Measurements from ENCODE around the gene SLC39A5. TPM values are rescaled to one million over a fixed set of nuclear protein-coding genes. Genes with fewer than 3 reads are reported as not detected.

SLC39A5 gene
- total and polyA plus RNA-seq, 2 of the 13 experiments (the other 11 are each of a cell fraction or from before 2014, with no cell fraction given): 59.7 to 101 TPM

- POLR2A ChIA-PET: interaction anchor here (0.8 to 3.6 kb wide), 13 partner anchors 9 to 172 kb away, joined by 3 to 48 read pairs (median 5); partner anchors contain the start of genes COQ10A, ESYT1, MYL6 and RNF41
- H3K79me2 ChIP-seq (ENCODE audit: insufficient read depth, low read length): peaks cover 19% of the 10 kb centered on the region
- peak overlapping the region; percentile 82 for H3K4me2 ChIP-seq (ENCODE audit: low read depth, low read length)
- H3K9me3 ChIP-seq (ENCODE audit: low read length): no peaks in the 10 kb centered on the region
- ATAC-seq: peak; percentile 15
- H4K20me1 ChIP-seq (ENCODE audit: insufficient read depth, low read length): no peaks in the 10 kb centered on the region
- WGBS (ENCODE audit: low lambda C conversion rate): 12% methylated on average over 5 of the region's 10 CpGs
- in situ Hi-C loops (cut with HindIII; ENCODE audit: extremely low pct_ligation_motif_present, low pct_unique_long_range_greater_than_20kb): loop anchor here (5.0 kb wide), 1 partner anchor 61 kb away; the partner anchor contains the start of gene ESYT1
- H3K9ac ChIP-seq (ENCODE audit: insufficient read depth, low read depth, low read length): peak overlapping the region; percentile 59
- peak overlapping the region; percentile 69 for H3K27ac ChIP-seq (ENCODE audit: extremely low read length, insufficient read depth, low read length)
- no peak for DNase-seq (ENCODE audit: low spot score)
- FAIRE-seq: peak; percentile 28
- CTCF ChIA-PET (ENCODE audit: low intra/inter-chr PET ratio, low total read pairs): interaction anchor here (1.0 to 2.7 kb wide), 4 partner anchors 61 to 449 kb away, joined by 3 to 49 read pairs (median 14); partner anchors contain the start of genes ERBB3, ESYT1 and ZC3H10
- BruUV-seq (replicated peaks): TSS peak; percentile 47
- H3K27me3 ChIP-seq (ENCODE audit: control insufficient read depth in 1 of 2, insufficient read depth in 2 of 2, low read length in 2 of 2): no peaks in the 10 kb centered on the region; a peak in 1 of 5 replicates
- no peak overlapping the region for H2AFZ ChIP-seq (ENCODE audit: low read length)
- intact Hi-C loops (cut with micrococcal nuclease; ENCODE audit: unreplicated experiment): loop anchor here (2.0 kb wide), 1 partner anchor 61 kb away; no protein-coding TSS in a partner anchor
- H3K4me1 ChIP-seq (ENCODE audit: insufficient read depth, low read length): peaks cover 31% of the 10 kb centered on the region
- H3K4me3 ChIP-seq (replicated peaks in 1 of 3; ENCODE audit: insufficient read depth in 1 of 3, low read depth in 2 of 3, low read length in 3 of 3): peak overlapping the region; percentile 76 to 94 (median 89)
- H3K36me3 ChIP-seq (replicated peaks in 1 of 2; ENCODE audit: control insufficient read depth in 1 of 2, insufficient read depth in 2 of 2, low read length in 2 of 2): peaks cover 6 to 25% of the 10 kb centered on the region in 2 experiments
- TF ChIP-seq KDM1A (CRISPR knock-in tag; IDR thresholded peaks at IDR 0.05) (no peak), MLLT10 (CRISPR knock-in tag; IDR thresholded peaks at IDR 0.05) (no peak), YEATS2 (CRISPR knock-in tag; IDR thresholded peaks at IDR 0.05; ENCODE audit: borderline replicate concordance) (0 out of 2 replicates have a peak, but pooled peaks have one; percentile 16), MIER2 (CRISPR knock-in tag; IDR thresholded peaks at IDR 0.05) (no peak), ZNF761 (CRISPR knock-in tag; conservative IDR thresholded peaks at IDR 0.05) (no peak), ZFX (CRISPR knock-in tag; IDR thresholded peaks at IDR 0.05; ENCODE audit: low read depth) (0 out of 2 replicates have a peak, but pooled peaks have one; percentile 0), NR2C2 (CRISPR knock-in tag; IDR thresholded peaks at IDR 0.05; ENCODE audit: borderline replicate concordance) (0 out of 2 replicates have a peak, but pooled peaks have one; percentile 18), SNAPC2 (CRISPR knock-in tag; IDR thresholded peaks at IDR 0.05) (0 out of 2 replicates have a peak, but pooled peaks have one; percentile 17), AGO1 (IDR thresholded peaks at IDR 0.05; ENCODE audit: low read depth, low read length, poor library complexity, severe bottlenecking) (no peak), HNF4G (IDR thresholded peaks at IDR 0.05; ENCODE audit: borderline replicate concordance, low read depth, low read length) (no peak), HNF4G (CRISPR knock-in tag; IDR thresholded peaks at IDR 0.05; ENCODE audit: borderline replicate concordance, low read depth) (no peak), EHMT2 (IDR thresholded peaks at IDR 0.05; ENCODE audit: borderline replicate concordance, low read depth, low read length) (no peak), ZNF780A (CRISPR knock-in tag; IDR thresholded peaks at IDR 0.05) (no peak), ELF3 (CRISPR knock-in tag; IDR thresholded peaks at IDR 0.05) (no peak), FLYWCH1 (CRISPR knock-in tag; IDR thresholded peaks at IDR 0.05) (no peak), ZNF652 (CRISPR knock-in tag; IDR thresholded peaks at IDR 0.05; ENCODE audit: borderline replicate concordance, low read depth) (no peak), E2F5 (CRISPR knock-in tag; conservative IDR thresholded peaks at IDR 0.05) (no peak), ZNF605 (CRISPR knock-in tag; IDR thresholded peaks at IDR 0.05) (0 out of 2 replicates have a peak, but pooled peaks have one; percentile 28), HES4 (CRISPR knock-in tag; IDR thresholded peaks at IDR 0.05; ENCODE audit: borderline replicate concordance) (no peak), HOXA3 (CRISPR knock-in tag; IDR thresholded peaks at IDR 0.05) (no peak; the same call in 1 of the 2 replicates), ZNF850 (CRISPR knock-in tag; conservative IDR thresholded peaks at IDR 0.05) (no peak), GABPA (IDR thresholded peaks at IDR 0.05; ENCODE audit: low read depth, low read length) (no peak), GABPA (CRISPR knock-in tag; IDR thresholded peaks at IDR 0.05; ENCODE audit: low read depth) (0 out of 2 replicates have a peak, but pooled peaks have one; percentile 13), SNAPC5 (CRISPR knock-in tag; IDR thresholded peaks at IDR 0.05; ENCODE audit: borderline replicate concordance) (no peak), HNF4A (CRISPR knock-in tag; IDR thresholded peaks at IDR 0.05) (0 out of 2 replicates have a peak, but pooled peaks have one; percentile 15), ZNF430 (CRISPR knock-in tag; IDR thresholded peaks at IDR 0.05) (0 out of 2 replicates have a peak, but pooled peaks have one; percentile 50)
Observed at GRCh38 chr12:56188131-56188777, 41.6 kb upstream of the SLC39A5 start.

All from HepG2 (cell line).